WTC11 (cell line): Measurements from ENCODE around the gene XPO6. TPM values are rescaled to one million over a fixed set of nuclear protein-coding genes. Genes with fewer than 3 reads are reported as not detected.

ENCODE experiments used
- ATAC-seq: fragments of 200-7000 bp; cut with Tn5 transposase; 2 replicates; pipeline ENCODE4 v1.10.0; 2021; ENCODE audit warnings: mild to moderate bottlenecking, moderate library complexity
- CTCF ChIA-PET: fragments of 300-600 bp; sonication (Branson Sonifier 250); formaldehyde crosslinking; loops from one replicate; lab custom pipeline; 2021; ENCODE audit warnings: antibody characterized with exemption; lab: Charles Lee
- POLR2A ChIA-PET: fragments of 350-600 bp; sonication (Branson Sonifier 250); formaldehyde crosslinking; loops from one replicate; lab custom pipeline; 2021; ENCODE audit warnings: antibody characterized with exemption; lab: Charles Lee
- DNase-seq: peaks from one replicate; pipeline ENCODE4 v3.0.0; 2021; ENCODE audit warnings: low spot score
- H3K27ac Mint-ChIP-seq: 2 replicates; pipeline ENCODE4 v1.8.0; 2021; ENCODE audit warnings: mixed read lengths
- H3K27me3 Mint-ChIP-seq: 2 replicates; pipeline ENCODE4 v1.8.0; 2021; ENCODE audit warnings: low read depth, mild to moderate bottlenecking, moderate library complexity, mixed read lengths
- H3K36me3 Mint-ChIP-seq: 2 replicates; pipeline ENCODE4 v1.8.0; 2021; ENCODE audit warnings: mixed read lengths
- H3K4me1 Mint-ChIP-seq: 2 replicates; pipeline ENCODE4 v1.8.0; 2022; ENCODE audit warnings: mixed read lengths
- H3K4me3 Mint-ChIP-seq: 2 replicates; pipeline ENCODE4 v1.8.0; 2021; ENCODE audit warnings: mild to moderate bottlenecking, moderate library complexity, mixed read lengths
- H3K9me3 Mint-ChIP-seq: 2 replicates; pipeline ENCODE4 v1.8.0; 2021; ENCODE audit warnings: mixed read lengths
- ELF4 ChIP-seq: sonication (generic); formaldehyde crosslinking; IDR thresholded peaks from 2 replicates; pipeline ENCODE4 v1.8.1; 2022; ENCODE audit warnings: low read depth, mild to moderate bottlenecking, moderate library complexity, missing genetic modification reagents
- EMX1 ChIP-seq: fragments of 250-450 bp; sonication (Bioruptor Pico); IDR thresholded peaks from 2 replicates; pipeline ENCODE4 v1.8.0; 2021; ENCODE audit warnings: mild to moderate bottlenecking
- ETV6 ChIP-seq: sonication (generic); formaldehyde crosslinking; IDR thresholded peaks from 2 replicates; pipeline ENCODE4 v1.8.1; 2022; ENCODE audit warnings: mild to moderate bottlenecking, missing genetic modification reagents
- HMGA2 ChIP-seq: fragments of 250-450 bp; sonication (Bioruptor Pico); IDR thresholded peaks from 2 replicates; pipeline ENCODE4 v1.4.0; 2021; ENCODE audit warnings: mild to moderate bottlenecking, moderate library complexity
- JAZF1 ChIP-seq: fragments of 250-450 bp; sonication (Bioruptor Pico); IDR thresholded peaks from 2 replicates; pipeline ENCODE4 v1.9.0; 2021; ENCODE audit warnings: moderate library complexity, mild to moderate bottlenecking, inconsistent platforms
- MXD4 ChIP-seq: fragments of 250-450 bp; sonication (Bioruptor Pico); IDR thresholded peaks from 2 replicates; pipeline ENCODE4 v1.8.0; 2021; ENCODE audit warnings: mild to moderate bottlenecking, moderate library complexity, borderline replicate concordance
- MYBL2 ChIP-seq: sonication (generic); formaldehyde crosslinking; IDR thresholded peaks from 2 replicates; pipeline ENCODE4 v1.8.1; 2023; ENCODE audit warnings: mild to moderate bottlenecking, moderate library complexity, missing genetic modification reagents
- NR2C2 ChIP-seq: sonication (generic); formaldehyde crosslinking; IDR thresholded peaks from 2 replicates; pipeline ENCODE4 v1.8.0; 2022; ENCODE audit warnings: mild to moderate bottlenecking, missing genetic modification reagents
- ZNF671 ChIP-seq: fragments of 250-450 bp; sonication (Bioruptor Pico); IDR thresholded peaks from 2 replicates; pipeline ENCODE4 v1.8.0; 2021; ENCODE audit warnings: mild to moderate bottlenecking
- total RNA-seq: library from RNA; stranded (reverse); gene quantifications from 3 replicates; pipeline ENCODE4 v1.2.3, GENCODE V29; 2021
- TF ChIP-seq, protein P1 (sequence below): fragments of 250-450 bp; sonication (Bioruptor Pico); IDR thresholded peaks from 2 replicates; pipeline ENCODE4 v2.1.2; 2022; ENCODE audit warnings: mild to moderate bottlenecking, moderate library complexity
- TF ChIP-seq, protein P2 (sequence below): sonication (generic); formaldehyde crosslinking; IDR thresholded peaks from 2 replicates; pipeline ENCODE4 v1.8.0; 2022; ENCODE audit warnings: mild to moderate bottlenecking, missing genetic modification reagents
- TF ChIP-seq, protein P3 (sequence below): fragments of 250-450 bp; sonication (Bioruptor Pico); IDR thresholded peaks from 2 replicates; pipeline ENCODE4 v1.9.0; 2021; ENCODE audit warnings: mild to moderate bottlenecking, borderline replicate concordance
- TF ChIP-seq, protein P4 (sequence below): sonication (generic); formaldehyde crosslinking; IDR thresholded peaks from 2 replicates; pipeline ENCODE4 v1.8.1; 2023; ENCODE audit warnings: mild to moderate bottlenecking, missing genetic modification reagents, moderate library complexity
- TF ChIP-seq, protein P5 (sequence below): sonication (generic); formaldehyde crosslinking; IDR thresholded peaks from 2 replicates; pipeline ENCODE4 v1.8.0; 2023; ENCODE audit warnings: mild to moderate bottlenecking, missing genetic modification reagents
- TF ChIP-seq, protein P6 (sequence below): sonication (generic); formaldehyde crosslinking; IDR thresholded peaks from 2 replicates; pipeline ENCODE4 v1.8.1; 2023; ENCODE audit warnings: mild to moderate bottlenecking, missing genetic modification reagents
- TF ChIP-seq, protein P7 (sequence below): sonication (generic); formaldehyde crosslinking; conservative IDR thresholded peaks from 2 replicates; pipeline ENCODE4 v1.8.1; 2023; ENCODE audit warnings: mild to moderate bottlenecking, low read depth, missing genetic modification reagents, moderate library complexity

Gene XPO6
- total RNA-seq, 1 experiment from 2014 or later, result 160 TPM

DNA sequence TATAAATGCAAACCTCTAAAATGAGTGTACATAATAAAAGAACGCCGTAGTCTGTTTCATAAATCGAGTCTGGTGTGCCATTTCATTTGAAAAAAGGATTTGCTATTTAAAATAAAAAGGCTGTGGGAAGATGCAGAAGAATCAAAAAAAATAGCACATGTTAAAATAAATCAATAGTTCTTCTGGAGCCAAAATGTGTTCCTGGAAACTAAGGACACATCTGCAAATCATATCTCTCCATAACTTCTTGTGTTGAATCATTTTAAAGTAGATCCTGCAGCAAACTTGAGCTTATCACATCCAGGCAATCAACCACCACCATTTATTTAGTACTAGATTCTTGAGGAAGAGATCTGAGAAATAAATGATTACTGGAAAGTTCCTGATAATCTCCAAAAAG, 29.0 kb downstream of the XPO6 start (continued):
- TF ChIP-seq, protein P1, sequence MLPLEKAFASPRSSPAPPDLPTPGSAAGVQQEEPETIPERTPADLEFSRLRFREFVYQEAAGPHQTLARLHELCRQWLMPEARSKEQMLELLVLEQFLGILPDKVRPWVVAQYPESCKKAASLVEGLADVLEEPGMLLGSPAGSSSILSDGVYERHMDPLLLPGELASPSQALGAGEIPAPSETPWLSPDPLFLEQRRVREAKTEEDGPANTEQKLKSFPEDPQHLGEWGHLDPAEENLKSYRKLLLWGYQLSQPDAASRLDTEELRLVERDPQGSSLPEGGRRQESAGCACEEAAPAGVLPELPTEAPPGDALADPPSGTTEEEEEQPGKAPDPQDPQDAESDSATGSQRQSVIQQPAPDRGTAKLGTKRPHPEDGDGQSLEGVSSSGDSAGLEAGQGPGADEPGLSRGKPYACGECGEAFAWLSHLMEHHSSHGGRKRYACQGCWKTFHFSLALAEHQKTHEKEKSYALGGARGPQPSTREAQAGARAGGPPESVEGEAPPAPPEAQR, result no peak
- TF ChIP-seq ETV6 (CRISPR knock-in tag) (no peak), EMX1 (no peak)
- TF ChIP-seq, protein P2, sequence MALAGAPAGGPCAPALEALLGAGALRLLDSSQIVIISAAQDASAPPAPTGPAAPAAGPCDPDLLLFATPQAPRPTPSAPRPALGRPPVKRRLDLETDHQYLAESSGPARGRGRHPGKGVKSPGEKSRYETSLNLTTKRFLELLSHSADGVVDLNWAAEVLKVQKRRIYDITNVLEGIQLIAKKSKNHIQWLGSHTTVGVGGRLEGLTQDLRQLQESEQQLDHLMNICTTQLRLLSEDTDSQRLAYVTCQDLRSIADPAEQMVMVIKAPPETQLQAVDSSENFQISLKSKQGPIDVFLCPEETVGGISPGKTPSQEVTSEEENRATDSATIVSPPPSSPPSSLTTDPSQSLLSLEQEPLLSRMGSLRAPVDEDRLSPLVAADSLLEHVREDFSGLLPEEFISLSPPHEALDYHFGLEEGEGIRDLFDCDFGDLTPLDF (CRISPR knock-in tag), result no peak

DNA sequence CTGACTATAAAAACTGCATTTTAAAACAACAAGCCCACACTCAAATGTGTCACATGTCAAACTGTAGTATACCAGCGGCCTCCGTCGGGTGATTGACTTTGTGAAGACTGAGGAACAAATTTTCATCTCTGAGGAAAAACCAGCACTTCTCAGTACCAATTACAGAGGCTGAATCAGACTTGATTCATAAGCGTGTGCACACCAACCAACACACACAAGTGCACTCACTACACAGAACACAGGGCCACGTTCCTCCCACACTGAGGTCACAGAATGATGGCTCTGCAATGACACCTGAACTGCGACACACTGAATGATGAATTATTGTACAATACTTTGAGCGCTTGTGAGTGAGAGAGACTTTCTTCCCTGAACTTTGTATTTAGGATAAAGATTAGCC, 29.6 kb downstream of the XPO6 start:
- H3K9me3 Mint-ChIP-seq, result peaks cover 5% of the 10 kb centered on the region
- TF ChIP-seq, protein P3, sequence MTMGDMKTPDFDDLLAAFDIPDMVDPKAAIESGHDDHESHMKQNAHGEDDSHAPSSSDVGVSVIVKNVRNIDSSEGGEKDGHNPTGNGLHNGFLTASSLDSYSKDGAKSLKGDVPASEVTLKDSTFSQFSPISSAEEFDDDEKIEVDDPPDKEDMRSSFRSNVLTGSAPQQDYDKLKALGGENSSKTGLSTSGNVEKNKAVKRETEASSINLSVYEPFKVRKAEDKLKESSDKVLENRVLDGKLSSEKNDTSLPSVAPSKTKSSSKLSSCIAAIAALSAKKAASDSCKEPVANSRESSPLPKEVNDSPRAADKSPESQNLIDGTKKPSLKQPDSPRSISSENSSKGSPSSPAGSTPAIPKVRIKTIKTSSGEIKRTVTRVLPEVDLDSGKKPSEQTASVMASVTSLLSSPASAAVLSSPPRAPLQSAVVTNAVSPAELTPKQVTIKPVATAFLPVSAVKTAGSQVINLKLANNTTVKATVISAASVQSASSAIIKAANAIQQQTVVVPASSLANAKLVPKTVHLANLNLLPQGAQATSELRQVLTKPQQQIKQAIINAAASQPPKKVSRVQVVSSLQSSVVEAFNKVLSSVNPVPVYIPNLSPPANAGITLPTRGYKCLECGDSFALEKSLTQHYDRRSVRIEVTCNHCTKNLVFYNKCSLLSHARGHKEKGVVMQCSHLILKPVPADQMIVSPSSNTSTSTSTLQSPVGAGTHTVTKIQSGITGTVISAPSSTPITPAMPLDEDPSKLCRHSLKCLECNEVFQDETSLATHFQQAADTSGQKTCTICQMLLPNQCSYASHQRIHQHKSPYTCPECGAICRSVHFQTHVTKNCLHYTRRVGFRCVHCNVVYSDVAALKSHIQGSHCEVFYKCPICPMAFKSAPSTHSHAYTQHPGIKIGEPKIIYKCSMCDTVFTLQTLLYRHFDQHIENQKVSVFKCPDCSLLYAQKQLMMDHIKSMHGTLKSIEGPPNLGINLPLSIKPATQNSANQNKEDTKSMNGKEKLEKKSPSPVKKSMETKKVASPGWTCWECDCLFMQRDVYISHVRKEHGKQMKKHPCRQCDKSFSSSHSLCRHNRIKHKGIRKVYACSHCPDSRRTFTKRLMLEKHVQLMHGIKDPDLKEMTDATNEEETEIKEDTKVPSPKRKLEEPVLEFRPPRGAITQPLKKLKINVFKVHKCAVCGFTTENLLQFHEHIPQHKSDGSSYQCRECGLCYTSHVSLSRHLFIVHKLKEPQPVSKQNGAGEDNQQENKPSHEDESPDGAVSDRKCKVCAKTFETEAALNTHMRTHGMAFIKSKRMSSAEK (CRISPR knock-in tag), result no peak
- TF ChIP-seq, protein P4, sequence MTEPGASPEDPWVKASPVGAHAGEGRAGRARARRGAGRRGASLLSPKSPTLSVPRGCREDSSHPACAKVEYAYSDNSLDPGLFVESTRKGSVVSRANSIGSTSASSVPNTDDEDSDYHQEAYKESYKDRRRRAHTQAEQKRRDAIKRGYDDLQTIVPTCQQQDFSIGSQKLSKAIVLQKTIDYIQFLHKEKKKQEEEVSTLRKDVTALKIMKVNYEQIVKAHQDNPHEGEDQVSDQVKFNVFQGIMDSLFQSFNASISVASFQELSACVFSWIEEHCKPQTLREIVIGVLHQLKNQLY (CRISPR knock-in tag), result no peak
- TF ChIP-seq JAZF1 (CRISPR knock-in tag), result no peak
- DNase-seq (no peak), ATAC-seq (no peak)
- H3K27me3 Mint-ChIP-seq, result no peaks in the 10 kb centered on the region
- POLR2A ChIA-PET, result no interaction called here
- H3K4me1 Mint-ChIP-seq, result peaks cover 24% of the 10 kb centered on the region
- H3K27ac Mint-ChIP-seq, result peak overlapping the region; percentile 43
- no peak overlapping the region for H3K4me3 Mint-ChIP-seq
- peaks cover 29% of the 10 kb centered on the region for H3K36me3 Mint-ChIP-seq
- CTCF ChIA-PET, result no interaction called here

DNA sequence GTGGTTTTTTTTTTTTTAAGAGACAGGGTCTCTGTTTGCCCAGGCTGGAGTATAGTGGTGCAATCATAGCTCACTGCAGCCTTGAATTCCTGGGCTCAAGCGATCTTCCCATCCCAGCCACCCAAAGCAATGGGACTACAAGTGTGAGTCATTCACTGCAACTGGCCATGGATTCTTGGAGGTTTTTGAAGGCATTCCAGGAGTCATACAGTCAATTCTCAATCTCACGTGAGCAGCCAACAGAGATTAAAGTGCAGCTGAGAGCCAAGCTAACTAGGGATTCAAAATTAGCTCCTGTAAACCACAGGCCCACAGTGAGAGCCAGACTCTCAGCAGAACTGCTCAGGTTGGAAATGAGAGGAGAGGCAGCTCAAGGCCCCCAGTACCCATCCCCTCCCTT, 30.2 kb downstream of the XPO6 start:
- no peak for DNase-seq
- TF ChIP-seq MXD4 (CRISPR knock-in tag), result no peak
- no peak for TF ChIP-seq MYBL2 (CRISPR knock-in tag)
- no peak for TF ChIP-seq ZNF671 (CRISPR knock-in tag)
- TF ChIP-seq, protein P5, sequence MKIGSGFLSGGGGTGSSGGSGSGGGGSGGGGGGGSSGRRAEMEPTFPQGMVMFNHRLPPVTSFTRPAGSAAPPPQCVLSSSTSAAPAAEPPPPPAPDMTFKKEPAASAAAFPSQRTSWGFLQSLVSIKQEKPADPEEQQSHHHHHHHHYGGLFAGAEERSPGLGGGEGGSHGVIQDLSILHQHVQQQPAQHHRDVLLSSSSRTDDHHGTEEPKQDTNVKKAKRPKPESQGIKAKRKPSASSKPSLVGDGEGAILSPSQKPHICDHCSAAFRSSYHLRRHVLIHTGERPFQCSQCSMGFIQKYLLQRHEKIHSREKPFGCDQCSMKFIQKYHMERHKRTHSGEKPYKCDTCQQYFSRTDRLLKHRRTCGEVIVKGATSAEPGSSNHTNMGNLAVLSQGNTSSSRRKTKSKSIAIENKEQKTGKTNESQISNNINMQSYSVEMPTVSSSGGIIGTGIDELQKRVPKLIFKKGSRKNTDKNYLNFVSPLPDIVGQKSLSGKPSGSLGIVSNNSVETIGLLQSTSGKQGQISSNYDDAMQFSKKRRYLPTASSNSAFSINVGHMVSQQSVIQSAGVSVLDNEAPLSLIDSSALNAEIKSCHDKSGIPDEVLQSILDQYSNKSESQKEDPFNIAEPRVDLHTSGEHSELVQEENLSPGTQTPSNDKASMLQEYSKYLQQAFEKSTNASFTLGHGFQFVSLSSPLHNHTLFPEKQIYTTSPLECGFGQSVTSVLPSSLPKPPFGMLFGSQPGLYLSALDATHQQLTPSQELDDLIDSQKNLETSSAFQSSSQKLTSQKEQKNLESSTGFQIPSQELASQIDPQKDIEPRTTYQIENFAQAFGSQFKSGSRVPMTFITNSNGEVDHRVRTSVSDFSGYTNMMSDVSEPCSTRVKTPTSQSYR (CRISPR knock-in tag), result no peak
- no peak for TF ChIP-seq NR2C2 (CRISPR knock-in tag)
- no peak for TF ChIP-seq ELF4 (CRISPR knock-in tag)
- TF ChIP-seq, protein P6, sequence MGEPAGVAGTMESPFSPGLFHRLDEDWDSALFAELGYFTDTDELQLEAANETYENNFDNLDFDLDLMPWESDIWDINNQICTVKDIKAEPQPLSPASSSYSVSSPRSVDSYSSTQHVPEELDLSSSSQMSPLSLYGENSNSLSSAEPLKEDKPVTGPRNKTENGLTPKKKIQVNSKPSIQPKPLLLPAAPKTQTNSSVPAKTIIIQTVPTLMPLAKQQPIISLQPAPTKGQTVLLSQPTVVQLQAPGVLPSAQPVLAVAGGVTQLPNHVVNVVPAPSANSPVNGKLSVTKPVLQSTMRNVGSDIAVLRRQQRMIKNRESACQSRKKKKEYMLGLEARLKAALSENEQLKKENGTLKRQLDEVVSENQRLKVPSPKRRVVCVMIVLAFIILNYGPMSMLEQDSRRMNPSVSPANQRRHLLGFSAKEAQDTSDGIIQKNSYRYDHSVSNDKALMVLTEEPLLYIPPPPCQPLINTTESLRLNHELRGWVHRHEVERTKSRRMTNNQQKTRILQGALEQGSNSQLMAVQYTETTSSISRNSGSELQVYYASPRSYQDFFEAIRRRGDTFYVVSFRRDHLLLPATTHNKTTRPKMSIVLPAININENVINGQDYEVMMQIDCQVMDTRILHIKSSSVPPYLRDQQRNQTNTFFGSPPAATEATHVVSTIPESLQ, result no peak
- no peak for TF ChIP-seq HMGA2
- TF ChIP-seq, protein P7, sequence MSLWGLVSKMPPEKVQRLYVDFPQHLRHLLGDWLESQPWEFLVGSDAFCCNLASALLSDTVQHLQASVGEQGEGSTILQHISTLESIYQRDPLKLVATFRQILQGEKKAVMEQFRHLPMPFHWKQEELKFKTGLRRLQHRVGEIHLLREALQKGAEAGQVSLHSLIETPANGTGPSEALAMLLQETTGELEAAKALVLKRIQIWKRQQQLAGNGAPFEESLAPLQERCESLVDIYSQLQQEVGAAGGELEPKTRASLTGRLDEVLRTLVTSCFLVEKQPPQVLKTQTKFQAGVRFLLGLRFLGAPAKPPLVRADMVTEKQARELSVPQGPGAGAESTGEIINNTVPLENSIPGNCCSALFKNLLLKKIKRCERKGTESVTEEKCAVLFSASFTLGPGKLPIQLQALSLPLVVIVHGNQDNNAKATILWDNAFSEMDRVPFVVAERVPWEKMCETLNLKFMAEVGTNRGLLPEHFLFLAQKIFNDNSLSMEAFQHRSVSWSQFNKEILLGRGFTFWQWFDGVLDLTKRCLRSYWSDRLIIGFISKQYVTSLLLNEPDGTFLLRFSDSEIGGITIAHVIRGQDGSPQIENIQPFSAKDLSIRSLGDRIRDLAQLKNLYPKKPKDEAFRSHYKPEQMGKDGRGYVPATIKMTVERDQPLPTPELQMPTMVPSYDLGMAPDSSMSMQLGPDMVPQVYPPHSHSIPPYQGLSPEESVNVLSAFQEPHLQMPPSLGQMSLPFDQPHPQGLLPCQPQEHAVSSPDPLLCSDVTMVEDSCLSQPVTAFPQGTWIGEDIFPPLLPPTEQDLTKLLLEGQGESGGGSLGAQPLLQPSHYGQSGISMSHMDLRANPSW (CRISPR knock-in tag), result no peak

More for the DNA sequence above, 30.2 kb downstream of the XPO6 start:
- H3K4me3 Mint-ChIP-seq, result no peak overlapping the region
- peaks cover 34% of the 10 kb centered on the region for H3K36me3 Mint-ChIP-seq
- ATAC-seq, result no peak
- POLR2A ChIA-PET, result no interaction called here
- peaks cover 24% of the 10 kb centered on the region for H3K4me1 Mint-ChIP-seq
- peak overlapping the region; percentile 51; the same call in 1 of the 2 replicates for H3K27ac Mint-ChIP-seq
- no peaks in the 10 kb centered on the region for H3K27me3 Mint-ChIP-seq
- CTCF ChIA-PET, result no interaction called here
- peaks cover 5% of the 10 kb centered on the region for H3K9me3 Mint-ChIP-seq
